ENCODE measurements around the gene VPS35L. TPM values are rescaled to one million over a fixed set of nuclear protein-coding genes. Genes with fewer than 3 reads are reported as not detected.

The VPS35L gene
- total RNA-seq (2014; rRNA removed; shearing (Covaris generic)), result 26.2 and 27.9 TPM in 2 replicates
- polyA plus RNA-seq (2014; cell fraction: nucleus; rRNA removed), result 17.3 and 19.7 TPM in 2 replicates

GRCh38 chr16:19555186-19555937 lies at the start of gene VPS35L:
Gene VPS35L, plus strand, starts transcription at chr16:19555703. Its CDS starts 27 bp downstream, at chr16:19555730.
- DNase-seq (ENCODE audit: extremely low read depth, low read depth), result peak; percentile 97

GRCh38 chr16:19506965-19507364 lies 48.5 kb upstream of the VPS35L start:
- DNase-seq (ENCODE audit: extremely low read depth, low read depth), result no peak

- DNase-seq (ENCODE audit: extremely low read depth, low read depth), result no peak
Observed at GRCh38 chr16:19507867-19508266, 47.6 kb upstream of the VPS35L start.

GRCh38 chr16:19512297-19512696 lies 43.2 kb upstream of the VPS35L start:
- no peak for DNase-seq (ENCODE audit: extremely low read depth, low read depth)

- no peak for DNase-seq (ENCODE audit: extremely low read depth, low read depth)
Observed at GRCh38 chr16:19513377-19514053, 42.0 kb upstream of the VPS35L start.

GRCh38 chr16:19515757-19516156 lies 39.7 kb upstream of the VPS35L start:
- DNase-seq (ENCODE audit: extremely low read depth, low read depth), result no peak

GRCh38 chr16:19517424-19518089 lies 37.9 kb upstream of the VPS35L start:
- DNase-seq (ENCODE audit: extremely low read depth, low read depth), result peak; percentile 69

- no peak for DNase-seq (ENCODE audit: extremely low read depth, low read depth)
Observed at GRCh38 chr16:19518388-19518787, 37.1 kb upstream of the VPS35L start.

- DNase-seq (ENCODE audit: extremely low read depth, low read depth), result no peak
Observed at GRCh38 chr16:19520861-19521331, 34.6 kb upstream of the VPS35L start.

- peak; percentile 91 for DNase-seq (ENCODE audit: extremely low read depth, low read depth)
Observed at GRCh38 chr16:19521471-19522396, 33.8 kb upstream of the VPS35L start, which contains the start of gene GDE1. Gene GDE1, minus strand, starts transcription at chr16:19522098. Its CDS starts 134 bp downstream, at chr16:19521964.

- no peak for DNase-seq (ENCODE audit: extremely low read depth, low read depth)
Observed at GRCh38 chr16:19522397-19522732, 33.1 kb upstream of the VPS35L start.

GRCh38 chr16:19522760-19523159 lies 32.7 kb upstream of the VPS35L start:
- DNase-seq (ENCODE audit: extremely low read depth, low read depth), result no peak

- no peak for DNase-seq (ENCODE audit: extremely low read depth, low read depth)
Observed at GRCh38 chr16:19523184-19523558, 32.3 kb upstream of the VPS35L start.

- DNase-seq (ENCODE audit: extremely low read depth, low read depth), result peak; percentile 96
Observed at GRCh38 chr16:19523559-19524355, 31.7 kb upstream of the VPS35L start, which contains the start of gene CCP110. Gene CCP110, plus strand, starts transcription at chr16:19523942. Its CDS starts 3,940 bp downstream, at chr16:19527882.

- no peak for DNase-seq (ENCODE audit: extremely low read depth, low read depth)
Observed at GRCh38 chr16:19524356-19524615, 31.2 kb upstream of the VPS35L start.

- DNase-seq (ENCODE audit: extremely low read depth, low read depth), result no peak
Observed at GRCh38 chr16:19524616-19525384, 30.7 kb upstream of the VPS35L start.

- DNase-seq (ENCODE audit: extremely low read depth, low read depth), result no peak
Observed at GRCh38 chr16:19525385-19525723, 30.1 kb upstream of the VPS35L start.

GRCh38 chr16:19527161-19527560 lies 28.3 kb upstream of the VPS35L start:
- no peak for DNase-seq (ENCODE audit: extremely low read depth, low read depth)

- no peak for DNase-seq (ENCODE audit: extremely low read depth, low read depth)
Observed at GRCh38 chr16:19528666-19529065, 26.8 kb upstream of the VPS35L start.
